AG04449 (cell line): ENCODE data around the gene SPAG9.

Experiments
- CTCF ChIA-PET: fragments of 350-600 bp; formaldehyde crosslinking; extraction: SDS; loops from one replicate; lab custom pipeline; 2021; ENCODE audit warnings: antibody characterized with exemption; lab: Yijun Ruan, JAX
- POLR2A ChIA-PET: fragments of 400-600, 350-600 bp; formaldehyde crosslinking; extraction: SDS; loops from one replicate; lab custom pipeline; 2020; ENCODE audit warnings: antibody characterized with exemption, inconsistent platforms; lab: Yijun Ruan, JAX
- DNase-seq: peaks from one replicate; pipeline ENCODE4 v3.0.0-alpha.2; 2010; ENCODE audit warnings: low read depth, low spot score
- H3K4me3 ChIP-seq: 2 replicates; pipeline ENCODE4 v1.5.1; 2011; ENCODE audit warnings: low read depth, mild to moderate bottlenecking, control low read depth, low read length
- CTCF ChIP-seq: IDR thresholded peaks from one replicate; pipeline ENCODE4 v1.5.1; 2011; ENCODE audit warnings: mild to moderate bottlenecking, moderate library complexity, low read length, control low read depth, inconsistent platforms; ENCODE audit not compliant: insufficient read depth; ENCODE audit errors: missing control alignments

SPAG9 gene

GRCh38 chr17:50955667-50956120 is 165.0 kb downstream of the SPAG9 start:
- CTCF ChIA-PET, result interaction anchor here (0.9 to 21.7 kb wide), 15 partner anchors 9 to 412 kb away, joined by 3 to 758 read pairs (median 11); partner anchors contain the start of gene TOB1
- POLR2A ChIA-PET, result interaction anchor here (8.2 kb wide), 1 partner anchor 90 kb away, joined by 126 read pairs; the partner anchor contains the start of gene TOB1
- H3K4me3 ChIP-seq, result no peak overlapping the region
- DNase-seq, result no peak
- TF ChIP-seq CTCF, result no peak

DNA sequence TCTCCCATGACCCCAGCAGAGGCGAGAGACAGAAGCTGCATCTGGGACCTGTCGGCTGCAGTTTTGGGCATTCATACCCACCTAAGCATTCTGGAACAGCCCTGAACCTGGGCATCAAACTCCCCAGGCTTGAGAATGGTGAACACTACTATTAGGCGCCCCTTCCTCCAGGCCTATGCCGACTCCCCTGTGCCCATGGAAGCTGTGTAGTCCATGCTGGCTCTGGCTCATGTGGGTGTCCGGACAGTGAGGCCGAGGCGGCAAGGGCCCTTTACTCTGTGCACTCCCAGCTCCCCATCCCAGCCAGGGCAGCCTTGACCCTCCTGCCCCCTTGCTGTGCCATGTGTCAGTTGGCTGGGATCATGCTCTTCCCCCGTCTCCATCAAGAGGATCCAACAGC is 165.5 kb downstream of the SPAG9 start:
- ChIA-PET POLR2A (interaction anchor here (8.2 kb wide), 1 partner anchor 90 kb away, joined by 126 read pairs; the partner anchor contains the start of gene TOB1), CTCF (interaction anchor here (0.9 to 21.7 kb wide), 11 partner anchors 10 to 193 kb away, joined by 3 to 758 read pairs (median 12); partner anchors contain the start of gene TOB1)
- TF ChIP-seq CTCF, result no peak
- no peak for DNase-seq
- no peak overlapping the region for H3K4me3 ChIP-seq

- ChIA-PET POLR2A (interaction anchor here (8.2 kb wide), 1 partner anchor 89 kb away, joined by 126 read pairs; the partner anchor contains the start of gene TOB1), CTCF (interaction anchor here (0.9 to 21.7 kb wide), 10 partner anchors 10 to 193 kb away, joined by 3 to 758 read pairs (median 16); partner anchors contain the start of gene TOB1)
- DNase-seq, result no peak
- H3K4me3 ChIP-seq, result no peak overlapping the region
- TF ChIP-seq CTCF, result no peak
These were observed 166.0 kb downstream of the SPAG9 start for GRCh38 chr17:50954641-50955121.

- no peak for TF ChIP-seq CTCF
- ChIA-PET CTCF (interaction anchor here (0.9 to 21.7 kb wide), 9 partner anchors 11 to 174 kb away, joined by 3 to 758 read pairs (median 10); partner anchors contain the start of gene TOB1), POLR2A (interaction anchor here (0.6 to 8.2 kb wide), 2 partner anchors 89 to 93 kb away, joined by 4 to 126 read pairs; partner anchors contain the start of gene TOB1)
- peak overlapping the region; percentile 4; the same call in 1 of the 2 replicates for H3K4me3 ChIP-seq
- no peak for DNase-seq
These were observed 166.7 kb downstream of the SPAG9 start for GRCh38 chr17:50953831-50954601.

- no peak for DNase-seq
- CTCF ChIA-PET, result interaction anchor here (0.9 to 21.7 kb wide), 6 partner anchors 11 to 173 kb away, joined by 3 to 758 read pairs (median 25); partner anchors contain the start of gene TOB1
These were observed 167.2 kb downstream of the SPAG9 start for GRCh38 chr17:50953518-50953830.

More at GRCh38 chr17:50953518-50953830, 167.2 kb downstream of the SPAG9 start:
- POLR2A ChIA-PET, result interaction anchor here (0.6 to 8.2 kb wide), 2 partner anchors 88 to 92 kb away, joined by 4 to 126 read pairs; partner anchors contain the start of gene TOB1
- no peak overlapping the region for H3K4me3 ChIP-seq
- TF ChIP-seq CTCF, result no peak
